Suppressor macrophage treated with lipopolysaccharide for 4 hours (primary cell): ENCODE results near the gene CCDC33.

Experiments used
- DNase-seq: peaks from one replicate; pipeline ENCODE4 v3.0.0-alpha.2; 2020

Gene CCDC33

GRCh38 chr15:74259821-74260607, 23.9 kb downstream of the CCDC33 start:
- no peak for DNase-seq

GRCh38 chr15:74261041-74261440, 24.9 kb downstream of the CCDC33 start:
- DNase-seq, result no peak

- DNase-seq, result no peak
Observed at GRCh38 chr15:74261685-74262084, 25.6 kb downstream of the CCDC33 start.

GRCh38 chr15:74262151-74262550, 26.0 kb downstream of the CCDC33 start:
- DNase-seq, result no peak

- DNase-seq, result no peak
Observed at GRCh38 chr15:74262625-74263024, 26.5 kb downstream of the CCDC33 start.

GRCh38 chr15:74263466-74263865, 27.3 kb downstream of the CCDC33 start:
- no peak for DNase-seq

- no peak for DNase-seq
Observed at GRCh38 chr15:74264081-74264501, 28.0 kb downstream of the CCDC33 start.

- DNase-seq, result peak; percentile 8
Observed at GRCh38 chr15:74265046-74265639, 29.0 kb downstream of the CCDC33 start.

GRCh38 chr15:74268020-74268419, 31.9 kb downstream of the CCDC33 start:
- DNase-seq, result no peak

- no peak for DNase-seq
Observed at GRCh38 chr15:74269362-74270035, 33.4 kb downstream of the CCDC33 start.

- no peak for DNase-seq
Observed at GRCh38 chr15:74270155-74270554, 34.0 kb downstream of the CCDC33 start.

- no peak for DNase-seq
Observed at GRCh38 chr15:74270854-74271520, 34.9 kb downstream of the CCDC33 start.

GRCh38 chr15:74272812-74273211, 36.7 kb downstream of the CCDC33 start:
- DNase-seq, result no peak

GRCh38 chr15:74274470-74275038, 38.4 kb downstream of the CCDC33 start:
- DNase-seq, result no peak

- DNase-seq, result no peak
Observed at GRCh38 chr15:74275957-74276356, 39.8 kb downstream of the CCDC33 start.

- DNase-seq, result no peak
Observed at GRCh38 chr15:74276560-74276959, 40.4 kb downstream of the CCDC33 start.

GRCh38 chr15:74277242-74277810, 41.2 kb downstream of the CCDC33 start:
- no peak for DNase-seq

- no peak for DNase-seq
Observed at GRCh38 chr15:74278207-74278606, 42.1 kb downstream of the CCDC33 start.

- no peak for DNase-seq
Observed at GRCh38 chr15:74281147-74282133, 45.3 kb downstream of the CCDC33 start.

GRCh38 chr15:74283368-74283767, 47.2 kb downstream of the CCDC33 start:
- no peak for DNase-seq

- no peak for DNase-seq
Observed at GRCh38 chr15:74289671-74290070, 53.5 kb downstream of the CCDC33 start.
